ENCODE measurements around the gene NFATC1. TPM values are rescaled to one million over a fixed set of nuclear protein-coding genes. Genes with fewer than 3 reads are reported as not detected.

The NFATC1 gene
- total and polyA plus RNA-seq, 9 donors = 8.4 to 28.3 (median 12.2) TPM

GRCh38 chr18:79577451-79578395 is 182.0 kb downstream of the NFATC1 start:
- Histone ChIP-seq H3K9me3 (no peaks in the 10 kb centered on the region), H3K4me3 (no peak overlapping the region), H3K27ac (peak overlapping the region in 1 of 2 donors; percentile 77), H3K36me3 (no peaks in the 10 kb centered on the region), H3K27me3 (no peaks in the 10 kb centered on the region), H3K4me1 (ENCODE audit: insufficient read depth) (peaks cover 20% of the 10 kb centered on the region)
- 27 to 44% (median 33%) methylated on average over 37 of the region's 37 CpGs for WGBS, 3 donors
- DNase-seq = peak; percentile 73 to 83 (median 75)
- intact Hi-C loops (cut with DNase I) = no loop called here
- no peak for TF ChIP-seq CTCF (IDR thresholded peaks at IDR 0.05)
- no peak for TF ChIP-seq POLR2A (IDR thresholded peaks at IDR 0.05)
- TF ChIP-seq EP300 (IDR thresholded peaks at IDR 0.05) = no peak

GRCh38 chr18:79578396-79579260 is 182.9 kb downstream of the NFATC1 start:
- TF ChIP-seq CTCF (IDR thresholded peaks at IDR 0.05) = no peak
- TF ChIP-seq POLR2A (IDR thresholded peaks at IDR 0.05) = no peak
- no peak for TF ChIP-seq EP300 (IDR thresholded peaks at IDR 0.05)

More at GRCh38 chr18:79578396-79579260, 182.9 kb downstream of the NFATC1 start:
- intact Hi-C loops (cut with DNase I) = no loop called here
- Histone ChIP-seq H3K27me3 (no peaks in the 10 kb centered on the region), H3K27ac (no peak overlapping the region), H3K9me3 (no peaks in the 10 kb centered on the region), H3K4me3 (no peak overlapping the region), H3K4me1 (ENCODE audit: insufficient read depth) (peaks cover 20% of the 10 kb centered on the region), H3K36me3 (no peaks in the 10 kb centered on the region)
- peak in 3 of 5 donors; percentile 23 to 42 (median 27) for DNase-seq
- WGBS, 3 donors = 88 to 94% (median 91%) methylated on average over 27 of the region's 27 CpGs

Small RNA genes within 50 kb of the gene (small RNA-seq; reads per million reads assigned to genes)
- not detected for gene AC018445.2

Data from ovary (tissue), 9 donors.